ENCODE data around the gene RASSF8. TPM values are rescaled to one million over a fixed set of nuclear protein-coding genes. Genes with fewer than 3 reads are reported as not detected.

RASSF8 gene
- total RNA-seq, 1 experiment from 2014 or later, result 9.2 TPM

DNA sequence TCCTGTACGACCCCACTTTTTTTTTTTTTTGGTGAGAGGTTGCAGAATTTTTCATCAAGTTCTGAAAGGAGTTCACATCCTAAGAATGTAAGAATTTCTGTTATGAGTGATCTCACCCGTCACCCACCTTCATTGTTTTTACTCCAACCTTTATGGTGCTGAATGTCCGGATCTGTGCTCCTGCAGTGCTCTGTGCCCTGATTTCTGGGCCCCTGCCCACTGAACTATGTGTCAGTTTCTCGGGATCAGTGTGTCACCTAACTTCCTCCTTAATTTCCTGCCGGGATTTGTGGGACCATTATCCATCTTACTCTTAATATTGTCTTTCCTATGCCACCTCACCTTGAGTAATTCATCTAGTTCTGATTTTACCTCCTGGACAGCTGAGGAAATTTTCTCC is 11.6 kb downstream of the RASSF8 start:
- ATAC-seq (no peak), DNase-seq (ENCODE audit: low read depth, low spot score) (no peak)
- intact Hi-C loops (cut with micrococcal nuclease), result no loop called here
- Histone ChIP-seq H3K79me2 (ENCODE audit: insufficient read depth, low read length) (no peaks in the 10 kb centered on the region), H3K9ac (ENCODE audit: low read length) (no peak overlapping the region), H3K27me3 (ENCODE audit: insufficient read depth, low read length) (no peaks in the 10 kb centered on the region; the same call in 1 of the 2 replicates), H3K4me3 (replicated peaks in 1 of 2; ENCODE audit: low read depth in 1 of 2, low read length in 2 of 2) (no peak overlapping the region), H3K9me2 (ENCODE audit: insufficient read depth) (no peaks in the 10 kb centered on the region), H4K20me1 (ENCODE audit: insufficient read depth) (no peaks in the 10 kb centered on the region), H3K4me2 (ENCODE audit: low read length) (no peak overlapping the region), H3K9me3 (ENCODE audit: control insufficient read depth in 1 of 2, insufficient read depth in 1 of 2, low read depth in 1 of 2, low read length in 2 of 2) (no peaks in the 10 kb centered on the region), H3K27ac (ENCODE audit: low read depth, low read length) (no peak overlapping the region), H2AFZ (ENCODE audit: low read depth, low read length, poor library complexity, severe bottlenecking) (no peak overlapping the region), H3K4me1 (ENCODE audit: control insufficient read depth in 1 of 2, insufficient read depth in 2 of 2, low read length in 2 of 2) (no peaks in the 10 kb centered on the region), H3K36me3 (ENCODE audit: control insufficient read depth in 1 of 2, insufficient read depth in 2 of 2, low read length in 2 of 2) (no peaks in the 10 kb centered on the region)
- no TSS peak for BruUV-seq (replicated peaks)
- TF ChIP-seq POLR2A (IDR thresholded peaks at IDR 0.05; ENCODE audit: borderline replicate concordance, extremely low read depth, insufficient read depth, insufficient read length), result no peak
- TF ChIP-seq, protein P1, sequence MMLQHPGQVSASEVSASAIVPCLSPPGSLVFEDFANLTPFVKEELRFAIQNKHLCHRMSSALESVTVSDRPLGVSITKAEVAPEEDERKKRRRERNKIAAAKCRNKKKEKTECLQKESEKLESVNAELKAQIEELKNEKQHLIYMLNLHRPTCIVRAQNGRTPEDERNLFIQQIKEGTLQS (IDR thresholded peaks at IDR 0.05), result no peak
- no peak for TF ChIP-seq FOSL1 (IDR thresholded peaks at IDR 0.05; ENCODE audit: low read depth)
- TF ChIP-seq, protein P2, sequence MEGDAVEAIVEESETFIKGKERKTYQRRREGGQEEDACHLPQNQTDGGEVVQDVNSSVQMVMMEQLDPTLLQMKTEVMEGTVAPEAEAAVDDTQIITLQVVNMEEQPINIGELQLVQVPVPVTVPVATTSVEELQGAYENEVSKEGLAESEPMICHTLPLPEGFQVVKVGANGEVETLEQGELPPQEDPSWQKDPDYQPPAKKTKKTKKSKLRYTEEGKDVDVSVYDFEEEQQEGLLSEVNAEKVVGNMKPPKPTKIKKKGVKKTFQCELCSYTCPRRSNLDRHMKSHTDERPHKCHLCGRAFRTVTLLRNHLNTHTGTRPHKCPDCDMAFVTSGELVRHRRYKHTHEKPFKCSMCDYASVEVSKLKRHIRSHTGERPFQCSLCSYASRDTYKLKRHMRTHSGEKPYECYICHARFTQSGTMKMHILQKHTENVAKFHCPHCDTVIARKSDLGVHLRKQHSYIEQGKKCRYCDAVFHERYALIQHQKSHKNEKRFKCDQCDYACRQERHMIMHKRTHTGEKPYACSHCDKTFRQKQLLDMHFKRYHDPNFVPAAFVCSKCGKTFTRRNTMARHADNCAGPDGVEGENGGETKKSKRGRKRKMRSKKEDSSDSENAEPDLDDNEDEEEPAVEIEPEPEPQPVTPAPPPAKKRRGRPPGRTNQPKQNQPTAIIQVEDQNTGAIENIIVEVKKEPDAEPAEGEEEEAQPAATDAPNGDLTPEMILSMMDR (IDR thresholded peaks at IDR 0.05 in 2 of 3, conservative IDR thresholded peaks at IDR 0.05 in 1 of 3; ENCODE audit: borderline replicate concordance in 1 of 3, insufficient read depth in 1 of 3, low read depth in 2 of 3, low read length in 2 of 3), result no peak
- TF ChIP-seq ELF1 (IDR thresholded peaks at IDR 0.05; ENCODE audit: borderline replicate concordance, low read depth), result no peak
- no peak for TF ChIP-seq CBX3 (IDR thresholded peaks at IDR 0.05; ENCODE audit: low read depth)
- TF ChIP-seq TCF7L2 (IDR thresholded peaks at IDR 0.05; ENCODE audit: borderline replicate concordance, extremely low read depth, insufficient read depth, insufficient read length), result no peak
- TF ChIP-seq, protein P3, sequence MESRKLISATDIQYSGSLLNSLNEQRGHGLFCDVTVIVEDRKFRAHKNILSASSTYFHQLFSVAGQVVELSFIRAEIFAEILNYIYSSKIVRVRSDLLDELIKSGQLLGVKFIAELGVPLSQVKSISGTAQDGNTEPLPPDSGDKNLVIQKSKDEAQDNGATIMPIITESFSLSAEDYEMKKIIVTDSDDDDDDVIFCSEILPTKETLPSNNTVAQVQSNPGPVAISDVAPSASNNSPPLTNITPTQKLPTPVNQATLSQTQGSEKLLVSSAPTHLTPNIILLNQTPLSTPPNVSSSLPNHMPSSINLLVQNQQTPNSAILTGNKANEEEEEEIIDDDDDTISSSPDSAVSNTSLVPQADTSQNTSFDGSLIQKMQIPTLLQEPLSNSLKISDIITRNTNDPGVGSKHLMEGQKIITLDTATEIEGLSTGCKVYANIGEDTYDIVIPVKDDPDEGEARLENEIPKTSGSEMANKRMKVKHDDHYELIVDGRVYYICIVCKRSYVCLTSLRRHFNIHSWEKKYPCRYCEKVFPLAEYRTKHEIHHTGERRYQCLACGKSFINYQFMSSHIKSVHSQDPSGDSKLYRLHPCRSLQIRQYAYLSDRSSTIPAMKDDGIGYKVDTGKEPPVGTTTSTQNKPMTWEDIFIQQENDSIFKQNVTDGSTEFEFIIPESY (IDR thresholded peaks at IDR 0.05; ENCODE audit: extremely low read depth, insufficient replicate concordance, low read length), result no peak
- no peak for TF ChIP-seq SRF (IDR thresholded peaks at IDR 0.05; ENCODE audit: low read depth)
- no peak for TF ChIP-seq ZNF274 (IDR thresholded peaks at IDR 0.05; ENCODE audit: low read depth, low read length)
- no peak for TF ChIP-seq EGR1 (IDR thresholded peaks at IDR 0.05; ENCODE audit: low read depth)
- TF ChIP-seq, protein P4, sequence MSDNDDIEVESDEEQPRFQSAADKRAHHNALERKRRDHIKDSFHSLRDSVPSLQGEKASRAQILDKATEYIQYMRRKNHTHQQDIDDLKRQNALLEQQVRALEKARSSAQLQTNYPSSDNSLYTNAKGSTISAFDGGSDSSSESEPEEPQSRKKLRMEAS (IDR thresholded peaks at IDR 0.05), result no peak
- no peak for TF ChIP-seq EZH2 (IDR thresholded peaks at IDR 0.05)
- no peak for TF ChIP-seq EZH2phosphoT487 (IDR thresholded peaks at IDR 0.05; ENCODE audit: borderline replicate concordance)
- ChIA-PET CTCF (interaction anchor here (1.4 kb wide), 1 partner anchor 11 kb away, joined by 3 read pairs; no protein-coding TSS in a partner anchor), RAD21 (ENCODE audit: low non-redundant PET in 1 of 2, low total read pairs in 2 of 2, uncharacterized antibody in 2 of 2, unreplicated experiment in 2 of 2) (no interaction called here), POLR2A (no interaction called here)

Data from HCT116 (cell line).